DMS153 treated with DMSO at 0.1 percent for 48 hours (cell line): ENCODE data around the gene ARHGAP4.
A peak's percentile ranks its signal among the peaks of the same experiment; 100 is the strongest.

Source experiments
- DNase-seq: peaks from one replicate; lab custom pipeline; 2025; ENCODE audit not compliant: unreplicated experiment; lab: John Stamatoyannopoulos, UW

The ARHGAP4 gene

DNA sequence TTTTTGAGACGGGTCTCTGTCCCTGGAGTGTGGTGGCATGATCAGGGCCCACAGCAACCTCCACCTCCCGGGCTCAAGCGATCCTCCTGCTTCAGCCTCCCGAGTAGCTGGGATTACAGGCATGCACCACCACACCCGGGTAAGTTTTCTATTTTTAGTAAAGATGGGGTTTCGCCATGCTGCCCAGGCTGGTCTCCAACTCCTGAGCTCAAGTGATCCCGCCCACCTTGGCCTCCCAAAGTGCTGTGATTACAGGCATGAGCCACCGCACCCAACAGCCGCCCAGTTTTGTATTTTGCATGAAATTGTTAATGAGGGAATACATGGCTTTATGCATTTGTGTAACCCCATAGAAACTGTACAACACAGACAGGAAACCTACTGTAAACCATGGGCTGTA lies 2.8 kb upstream of the ARHGAP4 start:
- DNase-seq, result no peak

DNA sequence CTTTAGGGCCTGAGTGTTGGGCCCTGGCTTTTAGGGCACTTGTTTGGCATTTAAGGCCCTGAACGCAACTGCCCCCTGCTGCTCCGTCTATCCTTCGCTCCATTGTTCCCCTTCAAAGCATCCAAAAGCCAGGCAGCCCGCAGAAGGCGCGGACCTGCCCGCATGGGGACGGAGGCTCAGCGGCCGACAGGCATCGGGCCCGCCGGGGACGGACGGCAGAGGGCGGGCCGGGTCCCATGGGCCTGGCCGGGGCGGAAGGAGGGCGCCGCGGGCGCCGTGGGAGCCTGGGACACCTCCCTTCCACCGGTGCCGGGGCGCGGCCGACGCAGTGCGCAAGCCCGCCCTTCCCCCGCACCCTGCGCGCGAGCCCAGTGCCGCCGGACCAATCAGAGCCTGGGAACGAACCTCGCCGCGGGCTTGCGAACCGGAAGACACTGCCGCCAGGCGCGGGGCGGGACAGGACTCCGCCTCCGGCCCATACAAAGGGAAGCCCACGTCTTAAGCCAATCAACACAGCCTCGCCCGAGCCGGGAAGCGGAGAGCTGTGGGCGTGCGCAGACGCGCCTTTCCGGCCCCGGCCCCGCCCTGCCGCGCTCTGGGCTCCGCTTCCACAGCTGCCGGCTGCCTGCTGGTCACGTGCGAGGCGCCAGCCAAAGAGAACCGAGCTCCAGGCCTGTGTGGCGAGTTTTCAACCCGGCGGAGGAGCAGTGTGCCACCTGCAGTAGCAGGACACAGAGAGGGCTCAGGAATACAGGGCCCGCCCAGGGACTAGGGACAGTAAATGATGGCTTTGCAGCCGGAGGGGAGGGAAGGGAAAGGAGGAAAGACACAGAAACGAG lies 2.1 kb upstream of the ARHGAP4 start:
- DNase-seq, result peak; percentile 99

- no peak for DNase-seq
These were observed 1.5 kb upstream of the ARHGAP4 start for GRCh38 chrX:153927672-153927921.

GRCh38 chrX:153926858-153927671 lies 1.0 kb upstream of the ARHGAP4 start:
- peak; percentile 69 for DNase-seq

DNA sequence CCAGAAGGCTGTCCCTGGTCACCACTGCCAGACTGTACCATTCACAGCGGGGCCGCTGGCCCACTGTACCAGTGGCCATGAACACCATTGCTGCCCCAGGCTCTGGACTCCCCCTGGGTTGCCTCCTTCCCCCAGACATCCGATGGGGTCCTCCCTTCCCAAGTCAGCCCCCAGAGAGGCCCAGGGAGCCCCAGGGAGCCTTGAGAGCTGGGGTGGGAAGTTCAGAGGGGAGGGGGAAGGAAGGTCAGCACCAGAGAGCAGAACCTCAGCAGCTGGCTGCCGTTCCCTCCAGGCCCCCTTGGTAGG lies 441 bp upstream of the ARHGAP4 start:
- DNase-seq, result no peak

DNA sequence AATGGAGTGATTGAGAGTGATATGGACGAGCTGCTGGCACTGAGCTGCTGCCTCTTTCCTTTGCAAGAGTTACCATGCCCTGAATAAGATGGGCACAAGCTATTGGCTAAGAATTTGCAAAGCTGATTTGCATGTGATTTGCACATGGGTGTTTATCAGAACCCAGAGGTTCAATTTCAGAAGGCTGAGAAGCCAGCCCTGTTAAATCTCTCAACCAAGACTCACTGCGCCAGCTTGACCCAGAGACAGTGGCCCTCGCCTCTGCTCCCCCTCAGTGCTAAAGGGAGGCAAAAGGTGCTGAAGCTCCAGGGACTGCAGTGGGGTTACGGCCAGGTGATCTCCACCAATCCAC lies 701 bp downstream of the ARHGAP4 start:
- no peak for DNase-seq

DNA sequence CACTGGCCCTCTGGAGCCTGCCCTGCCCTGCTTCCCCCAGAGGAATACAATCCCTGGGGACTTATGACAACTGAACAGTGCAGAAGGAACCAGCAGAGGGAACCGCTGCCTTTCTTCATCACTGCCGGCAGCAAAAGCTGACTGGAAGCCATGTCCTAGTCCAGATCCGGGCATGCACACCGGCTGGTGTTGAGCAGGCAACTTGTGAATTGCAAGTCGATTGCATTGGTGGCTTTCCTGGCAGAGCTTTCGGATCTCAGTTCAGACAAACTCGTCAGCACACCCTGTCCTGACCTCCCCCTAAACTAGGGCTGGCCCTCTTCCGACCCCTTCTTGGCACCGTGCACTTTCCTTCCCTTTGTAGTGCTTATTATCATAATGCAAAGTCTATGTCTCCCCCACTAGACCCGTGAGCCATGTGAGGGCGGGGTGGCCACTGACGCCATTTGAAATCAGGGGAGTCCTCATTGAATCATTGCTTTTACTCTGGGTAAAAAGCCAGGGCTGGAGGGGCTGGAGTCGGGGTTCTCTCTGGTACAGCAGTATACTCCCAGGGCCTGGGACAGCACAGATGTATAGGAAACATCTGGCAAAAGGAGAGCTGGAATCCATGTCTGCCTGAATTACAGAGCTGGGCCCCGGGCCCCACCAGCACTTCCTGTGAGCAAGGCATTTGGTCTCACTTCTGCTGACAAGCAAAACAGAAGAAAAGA lies 1.8 kb downstream of the ARHGAP4 start:
- DNase-seq, result peak; percentile 60

- DNase-seq, result peak; percentile 44
These were observed 2.9 kb downstream of the ARHGAP4 start for GRCh38 chrX:153922932-153923857.

DNA sequence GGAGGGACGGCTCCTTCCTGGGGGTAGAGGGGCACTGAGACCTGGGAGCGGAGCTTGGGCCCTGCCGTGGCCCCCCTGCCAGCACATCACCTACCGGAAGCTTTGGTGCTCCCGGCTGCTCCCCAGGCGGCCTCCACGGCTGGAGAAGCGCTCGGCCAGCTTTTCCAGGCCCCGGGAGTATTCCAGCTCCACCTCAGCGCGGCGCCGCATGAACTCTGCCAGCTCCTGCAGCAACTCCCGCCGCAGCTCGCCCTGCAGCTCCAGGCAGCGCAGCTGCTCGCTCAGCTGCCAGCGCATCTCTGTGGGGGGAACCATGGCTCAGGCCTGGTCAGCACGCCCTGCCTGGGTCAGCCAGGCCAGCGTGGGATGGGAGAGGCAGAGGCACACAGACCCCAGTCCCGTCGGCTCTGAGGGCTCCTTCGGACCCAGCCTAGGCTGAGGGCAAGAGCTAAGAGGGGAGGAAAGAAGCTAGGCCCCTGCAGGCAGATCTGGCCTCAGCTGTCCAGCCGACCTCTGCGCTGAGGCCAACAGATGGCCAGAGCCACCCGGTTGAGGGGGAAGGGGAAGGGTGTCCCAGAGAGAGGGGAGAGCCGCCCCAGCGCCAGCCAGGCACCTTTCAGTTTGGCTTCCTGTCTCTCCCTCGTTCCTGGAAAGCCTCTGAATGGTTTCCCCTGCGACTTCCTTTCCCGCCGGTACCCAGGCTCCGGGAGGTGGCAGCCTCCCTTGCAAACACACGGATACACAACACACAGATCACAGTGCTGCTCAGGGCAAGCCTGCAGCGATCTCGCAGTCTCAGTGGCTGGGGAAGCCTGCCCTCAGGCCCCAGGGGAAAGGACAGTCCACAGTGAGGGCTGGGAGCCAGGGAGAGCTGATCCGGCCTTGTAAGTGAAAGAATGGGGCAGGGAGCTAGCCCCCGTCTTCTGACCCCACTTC lies 4.3 kb downstream of the ARHGAP4 start:
- no peak for DNase-seq

GRCh38 chrX:153921070-153921469 lies 5.0 kb downstream of the ARHGAP4 start:
- DNase-seq, result no peak

DNA sequence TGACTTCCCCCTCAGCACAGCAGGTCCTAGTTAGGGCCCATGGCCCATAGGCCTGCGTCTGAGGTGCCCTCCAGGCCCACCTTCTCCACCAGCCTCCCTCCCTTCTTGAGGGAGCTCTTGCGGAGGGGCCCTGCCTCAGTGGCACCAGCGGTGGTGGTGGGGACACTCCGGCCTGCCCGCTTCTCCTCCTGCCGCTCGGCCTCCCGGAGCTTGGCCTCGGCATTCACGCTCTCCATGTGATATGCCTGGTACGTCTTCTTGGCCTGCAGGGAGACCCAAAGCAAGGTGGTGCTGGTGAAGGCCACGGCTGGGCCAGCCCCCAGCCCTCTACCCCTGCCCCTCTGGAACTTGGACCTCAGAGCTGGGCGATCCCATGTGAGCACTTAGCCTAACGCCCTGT lies 5.5 kb downstream of the ARHGAP4 start:
- DNase-seq, result no peak

- no peak for DNase-seq
These were observed 6.8 kb downstream of the ARHGAP4 start for GRCh38 chrX:153919281-153919680.

DNA sequence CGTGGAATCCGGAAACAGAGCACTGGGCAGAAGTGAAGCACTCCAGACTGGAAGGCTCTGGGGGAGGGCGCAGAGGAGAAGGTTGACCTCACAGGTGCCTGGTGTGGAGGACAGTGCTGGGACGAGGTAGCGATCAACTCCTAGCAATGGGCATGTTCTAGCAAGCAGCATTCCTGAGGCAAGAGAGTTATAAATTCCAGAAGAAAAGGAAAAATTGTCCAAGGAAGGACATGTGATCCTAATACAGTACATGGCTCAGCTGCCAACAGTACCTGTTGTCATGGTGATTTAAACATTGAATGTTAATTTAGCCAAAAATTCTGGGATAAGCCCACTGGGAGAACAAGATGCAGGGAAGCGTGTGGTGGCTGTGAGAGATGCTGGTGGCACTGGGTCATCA lies 8.2 kb downstream of the ARHGAP4 start:
- no peak for DNase-seq

DNA sequence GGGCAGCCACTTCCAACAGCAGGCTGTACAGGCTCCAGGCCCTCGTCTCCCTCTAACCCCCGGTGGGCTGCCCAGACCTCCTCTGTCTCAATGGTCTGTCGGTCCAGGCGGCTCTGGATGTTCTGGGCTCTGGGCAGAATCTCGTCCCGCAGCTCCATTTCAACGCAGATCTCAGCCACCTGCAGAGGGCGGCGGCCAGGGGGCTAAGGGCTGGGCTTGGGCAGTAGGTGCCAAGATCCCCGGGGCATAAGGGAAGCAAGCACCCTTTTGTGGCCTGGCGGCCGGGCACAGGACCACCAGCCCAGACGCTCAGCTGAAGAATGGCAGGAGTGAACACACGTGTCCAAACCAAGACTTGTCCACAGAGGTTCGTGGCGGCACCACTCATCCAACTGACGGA lies 12.4 kb downstream of the ARHGAP4 start:
- no peak for DNase-seq

- DNase-seq, result no peak
These were observed 12.9 kb downstream of the ARHGAP4 start for GRCh38 chrX:153913211-153913610.

GRCh38 chrX:153911798-153912197 lies 14.3 kb downstream of the ARHGAP4 start:
- no peak for DNase-seq

- DNase-seq, result no peak
These were observed 15.6 kb downstream of the ARHGAP4 start for GRCh38 chrX:153910446-153910845.

DNA sequence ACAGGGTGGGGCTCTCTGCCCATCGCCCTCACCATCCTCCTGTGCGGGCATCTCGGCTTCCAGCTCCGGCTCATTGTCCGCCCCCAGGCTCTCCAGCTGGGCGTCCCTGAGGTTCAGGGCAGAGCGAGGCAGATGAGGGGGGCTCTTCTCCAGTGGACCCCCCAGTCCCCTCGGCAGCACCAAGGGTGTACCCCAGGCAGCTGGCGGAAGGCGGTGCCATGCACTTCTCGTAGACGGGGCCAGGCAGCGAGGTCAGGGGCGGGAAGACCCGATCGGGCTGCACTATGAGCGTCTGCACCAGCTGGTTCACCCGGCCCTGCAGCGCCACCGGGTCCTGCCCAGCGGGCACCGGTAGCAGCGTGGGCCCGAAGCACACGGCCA lies 16.1 kb downstream of the ARHGAP4 start:
- DNase-seq, result no peak

DNA sequence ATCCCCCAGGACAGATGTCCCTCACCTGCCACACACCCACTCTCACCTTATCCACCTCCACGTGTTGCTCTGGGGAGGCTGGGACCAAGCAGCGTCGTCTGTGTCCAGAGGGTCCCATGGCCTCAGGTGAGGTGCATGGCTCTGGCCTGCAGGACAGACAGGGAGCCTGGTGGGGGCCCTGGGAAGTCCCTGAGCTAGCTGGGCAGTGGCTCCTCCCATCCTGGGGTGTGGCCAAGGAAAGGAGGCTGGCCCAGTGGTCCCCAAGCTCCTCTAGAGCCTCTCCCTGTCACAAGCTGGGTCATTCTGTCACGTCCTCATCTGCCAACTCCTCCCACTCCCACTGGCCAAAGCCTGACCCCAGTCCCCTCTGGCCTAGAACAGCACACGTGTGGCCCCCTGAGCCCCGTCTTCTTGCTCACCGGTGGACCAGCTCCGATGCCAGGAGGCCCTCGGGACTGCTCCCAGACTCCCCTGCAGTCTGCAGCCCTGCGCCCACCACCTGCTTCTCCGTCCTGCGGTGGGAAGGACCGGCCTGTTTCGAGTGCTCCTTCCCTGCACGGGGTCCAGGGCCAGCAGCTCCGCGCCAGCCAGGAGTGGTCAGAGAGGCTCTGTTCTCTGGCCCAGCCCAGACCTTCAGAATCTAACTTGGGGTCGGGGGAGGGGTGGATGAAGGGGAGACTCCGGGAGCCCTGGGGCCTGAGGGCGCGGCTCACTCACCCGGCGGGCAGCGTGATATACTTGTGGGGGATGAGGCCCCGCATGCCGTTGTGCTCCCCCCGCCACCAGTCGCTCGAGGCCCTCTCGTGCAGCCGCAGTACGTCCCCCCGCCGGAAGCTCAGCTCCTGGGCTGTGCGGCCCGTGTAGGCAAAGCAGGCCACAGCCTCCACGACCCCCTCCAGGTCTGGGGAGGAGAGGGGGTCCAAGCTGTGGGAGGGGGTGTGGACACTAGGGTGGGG lies 16.8 kb downstream of the ARHGAP4 start:
- no peak for DNase-seq
